Measurements from ENCODE around the gene FGF21.
A peak's percentile ranks its signal among the peaks of the same experiment; 100 is the strongest.

The FGF21 gene

GRCh38 chr19:48728911-48729664 lies 26.2 kb upstream of the FGF21 start:
- no peak for DNase-seq

GRCh38 chr19:48731452-48731851 lies 23.9 kb upstream of the FGF21 start:
- DNase-seq: no peak

- no peak for DNase-seq
Observed at GRCh38 chr19:48734625-48735024, 20.7 kb upstream of the FGF21 start.

GRCh38 chr19:48735031-48735615 lies 20.2 kb upstream of the FGF21 start:
- DNase-seq: no peak

GRCh38 chr19:48737360-48737998 lies 17.8 kb upstream of the FGF21 start:
- no peak for DNase-seq

GRCh38 chr19:48738557-48739403 lies 16.5 kb upstream of the FGF21 start:
- peak; percentile 90 for DNase-seq

GRCh38 chr19:48739404-48740163 lies 15.7 kb upstream of the FGF21 start:
- DNase-seq: no peak

GRCh38 chr19:48740164-48740972 lies 15.0 kb upstream of the FGF21 start, which contains the start of gene RASIP1:
Gene RASIP1 (minus strand): TSS chr19:48740610. CDS start chr19:48740282, 328 bp downstream.
- DNase-seq: no peak

- DNase-seq: no peak
Observed at GRCh38 chr19:48741129-48741999, 14.0 kb upstream of the FGF21 start.

GRCh38 chr19:48742096-48742495 lies 13.2 kb upstream of the FGF21 start:
- no peak for DNase-seq

GRCh38 chr19:48745208-48745995 lies 9.9 kb upstream of the FGF21 start:
- DNase-seq: peak; percentile 36

- no peak for DNase-seq
Observed at GRCh38 chr19:48746110-48746509, 9.2 kb upstream of the FGF21 start.

- DNase-seq: no peak
Observed at GRCh38 chr19:48746738-48747575, 8.4 kb upstream of the FGF21 start, which contains the start of gene IZUMO1. Gene IZUMO1 (minus strand): TSS chr19:48746909. CDS start chr19:48745859, 1,050 bp downstream.

GRCh38 chr19:48749571-48750198 lies 5.6 kb upstream of the FGF21 start:
- no peak for DNase-seq

GRCh38 chr19:48750351-48750750 lies 5.0 kb upstream of the FGF21 start:
- no peak for DNase-seq

GRCh38 chr19:48750771-48751504 lies 4.4 kb upstream of the FGF21 start:
- no peak for DNase-seq

- DNase-seq: no peak
Observed at GRCh38 chr19:48751845-48752495, 3.4 kb upstream of the FGF21 start.
